Endodermal cell (in vitro differentiated cells): ENCODE results near the gene KCNT1. TPM values are rescaled to one million over a fixed set of nuclear protein-coding genes. Genes with fewer than 3 reads are reported as not detected.

Experiments
- DNase-seq: peaks from one replicate; pipeline ENCODE4 v3.0.0-alpha.2; 2017
- H3K27ac ChIP-seq: 2 replicates; pipeline ENCODE4 v1.5.1; 2013; ENCODE audit warnings: mild to moderate bottlenecking, low read depth, low read length, moderate library complexity
- H3K27me3 ChIP-seq: 2 replicates; pipeline ENCODE4 v1.6.1; 2013; ENCODE audit warnings: mild to moderate bottlenecking, low read length, moderate library complexity; ENCODE audit not compliant: insufficient read depth, control insufficient read depth, poor library complexity, severe bottlenecking
- H3K36me3 ChIP-seq: 2 replicates; pipeline ENCODE4 v1.7.0; 2013; ENCODE audit warnings: mild to moderate bottlenecking, low read length, moderate library complexity; ENCODE audit not compliant: control insufficient read depth, insufficient read depth
- H3K4me1 ChIP-seq: one replicate; pipeline ENCODE4 v1.7.0; 2013; ENCODE audit warnings: low read length; ENCODE audit not compliant: control insufficient read depth, insufficient read depth
- H3K4me3 ChIP-seq: 2 replicates; pipeline ENCODE4 v1.5.1; 2013; ENCODE audit warnings: mild to moderate bottlenecking, low read length, moderate library complexity
- H3K9ac ChIP-seq: 2 replicates; pipeline ENCODE4 v1.6.1; 2013; ENCODE audit warnings: mild to moderate bottlenecking, low read length, moderate library complexity; ENCODE audit not compliant: poor library complexity, severe bottlenecking; ENCODE audit errors: extremely low read depth
- H3K9me3 ChIP-seq: 2 replicates; pipeline ENCODE4 v1.6.1; 2013; ENCODE audit warnings: mild to moderate bottlenecking, low read length, moderate library complexity; ENCODE audit not compliant: control insufficient read depth
- H3K27ac Mint-ChIP-seq: 2 replicates; pipeline ENCODE4 v1.8.0; 2020; ENCODE audit warnings: mixed read lengths
- H3K27me3 Mint-ChIP-seq: 2 replicates; pipeline ENCODE4 v1.8.0; 2021; ENCODE audit warnings: mild to moderate bottlenecking, mixed read lengths; ENCODE audit not compliant: insufficient read depth
- H3K36me3 Mint-ChIP-seq: 2 replicates; pipeline ENCODE4 v1.8.0; 2020; ENCODE audit warnings: low read depth, mixed read lengths
- H3K4me1 Mint-ChIP-seq: 2 replicates; pipeline ENCODE4 v1.8.0; 2020; ENCODE audit warnings: mixed read lengths
- H3K4me3 Mint-ChIP-seq: 2 replicates; pipeline ENCODE4 v1.8.0; 2020; ENCODE audit warnings: mild to moderate bottlenecking, moderate library complexity, mixed read lengths
- H3K9me3 Mint-ChIP-seq: 2 replicates; pipeline ENCODE4 v1.8.0; 2020; ENCODE audit warnings: mild to moderate bottlenecking, mixed read lengths
- WGBS, 2 experiments: methylation state at CpG; one replicate each; pipeline versions ENCODE4 v1.1.5 to v1.1.7; 2013; ENCODE audit warnings: missing lambda C conversion rate in 2 of 2, mixed read lengths in 1 of 2; ENCODE audit not compliant: insufficient coverage in 1 of 2, insufficient read length in 1 of 2; 5-methylcytosine and 5-hydroxymethylcytosine counted together
- total RNA-seq, 2 donors: library from RNA; stranded (reverse); fragmentation: NEBNext Ultra II Directional in 1 of 2; extraction: Animal tissue kit (Norgen Biotek cat#: 25700) in 1 of 2; gene quantifications; 2 replicates in 1 of 2; 3 replicates in 1 of 2; pipeline ENCODE4 v1.2.1, GENCODE V29; 2021
- TF ChIP-seq, protein P1 (sequence below): fragments of 200-600 bp; sonication (generic); conservative IDR thresholded peaks from 2 replicates; pipeline ENCODE4 v1.5.0; 2021; ENCODE audit warnings: antibody characterized with exemption, mild to moderate bottlenecking

The KCNT1 gene
- total RNA-seq, 2 donors from 2014 or later, result 0.15 TPM; not detected in 1

DNA sequence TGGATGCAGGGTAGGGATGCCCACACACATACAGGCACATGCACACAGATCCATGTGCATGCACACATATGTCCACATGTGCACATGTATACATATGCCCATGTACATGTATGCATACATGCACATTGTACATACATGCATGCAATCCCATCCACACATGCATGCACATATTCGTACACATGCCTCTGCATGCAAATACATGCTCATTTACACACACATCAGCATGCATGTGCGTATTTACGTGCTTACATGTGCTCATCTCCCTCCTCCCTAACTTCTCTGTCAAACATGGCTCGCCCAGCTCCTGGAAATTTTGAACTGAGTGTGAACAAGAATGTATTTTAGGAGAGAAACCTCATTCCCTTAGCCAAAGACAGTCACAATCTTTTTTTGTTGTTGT lies 6.2 kb downstream of the KCNT1 start:
- Mint-ChIP-seq H3K4me3 (no peak overlapping the region), H3K9me3 (no peaks in the 10 kb centered on the region), H3K27ac (no peak overlapping the region), H3K4me1 (no peaks in the 10 kb centered on the region), H3K27me3 (peaks cover 9% of the 10 kb centered on the region), H3K36me3 (no peaks in the 10 kb centered on the region)
- H3K27me3 ChIP-seq, result peaks cover 8% of the 10 kb centered on the region
- no peaks in the 10 kb centered on the region for H3K36me3 ChIP-seq
- H3K27ac ChIP-seq, result no peak overlapping the region
- no peaks in the 10 kb centered on the region for H3K4me1 ChIP-seq
- no peak overlapping the region for H3K4me3 ChIP-seq
- no peaks in the 10 kb centered on the region for H3K9me3 ChIP-seq
- TF ChIP-seq, protein P1, sequence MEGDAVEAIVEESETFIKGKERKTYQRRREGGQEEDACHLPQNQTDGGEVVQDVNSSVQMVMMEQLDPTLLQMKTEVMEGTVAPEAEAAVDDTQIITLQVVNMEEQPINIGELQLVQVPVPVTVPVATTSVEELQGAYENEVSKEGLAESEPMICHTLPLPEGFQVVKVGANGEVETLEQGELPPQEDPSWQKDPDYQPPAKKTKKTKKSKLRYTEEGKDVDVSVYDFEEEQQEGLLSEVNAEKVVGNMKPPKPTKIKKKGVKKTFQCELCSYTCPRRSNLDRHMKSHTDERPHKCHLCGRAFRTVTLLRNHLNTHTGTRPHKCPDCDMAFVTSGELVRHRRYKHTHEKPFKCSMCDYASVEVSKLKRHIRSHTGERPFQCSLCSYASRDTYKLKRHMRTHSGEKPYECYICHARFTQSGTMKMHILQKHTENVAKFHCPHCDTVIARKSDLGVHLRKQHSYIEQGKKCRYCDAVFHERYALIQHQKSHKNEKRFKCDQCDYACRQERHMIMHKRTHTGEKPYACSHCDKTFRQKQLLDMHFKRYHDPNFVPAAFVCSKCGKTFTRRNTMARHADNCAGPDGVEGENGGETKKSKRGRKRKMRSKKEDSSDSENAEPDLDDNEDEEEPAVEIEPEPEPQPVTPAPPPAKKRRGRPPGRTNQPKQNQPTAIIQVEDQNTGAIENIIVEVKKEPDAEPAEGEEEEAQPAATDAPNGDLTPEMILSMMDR, result no peak
- DNase-seq, result no peak
- no peak overlapping the region for H3K9ac ChIP-seq
- 96 to 97% methylated on average over 3 to 4 of the region's 4 CpGs for WGBS, 2 experiments

GRCh38 chr9:135711391-135711790 lies 9.4 kb downstream of the KCNT1 start:
- peaks cover 33% of the 10 kb centered on the region for H3K27me3 ChIP-seq
- H3K4me1 Mint-ChIP-seq, result no peaks in the 10 kb centered on the region
- H3K27ac Mint-ChIP-seq, result no peak overlapping the region
- H3K36me3 ChIP-seq, result no peaks in the 10 kb centered on the region
- no peaks in the 10 kb centered on the region for H3K9me3 Mint-ChIP-seq
- no peaks in the 10 kb centered on the region for H3K9me3 ChIP-seq
- no peak overlapping the region for H3K9ac ChIP-seq
- 88 to 92% methylated on average over 11 to 12 of the region's 12 CpGs for WGBS, 2 experiments
- H3K27me3 Mint-ChIP-seq, result peaks cover 24% of the 10 kb centered on the region
- no peaks in the 10 kb centered on the region for H3K36me3 Mint-ChIP-seq
- no peak for DNase-seq
- H3K4me3 Mint-ChIP-seq, result no peak overlapping the region
- TF ChIP-seq, protein P1, result no peak
- H3K4me3 ChIP-seq, result no peak overlapping the region
- H3K4me1 ChIP-seq, result no peaks in the 10 kb centered on the region
- no peak overlapping the region for H3K27ac ChIP-seq

DNA sequence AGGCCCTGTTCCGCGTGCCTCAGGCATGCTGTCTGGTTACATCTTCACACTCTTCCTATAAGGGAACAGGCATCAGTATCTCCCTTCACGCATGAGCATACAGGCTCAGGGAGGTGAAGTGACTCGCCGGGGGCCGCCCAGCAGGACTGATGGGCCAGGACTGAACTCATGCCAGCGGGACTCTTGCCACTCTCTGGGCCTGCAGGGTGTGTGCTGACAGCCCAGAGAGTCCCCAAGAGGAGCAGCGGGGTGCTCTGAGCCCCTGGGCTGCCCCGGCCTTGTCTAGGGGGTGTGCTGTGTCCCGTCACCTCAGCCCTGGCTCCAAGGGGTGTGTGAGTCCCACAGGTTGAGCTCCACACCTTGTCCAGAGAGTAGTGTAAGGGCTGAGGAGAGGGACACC lies 9.9 kb downstream of the KCNT1 start:
- H3K4me3 ChIP-seq, result no peak overlapping the region
- H3K9ac ChIP-seq, result no peak overlapping the region
- no peaks in the 10 kb centered on the region for H3K4me1 ChIP-seq
- WGBS, 2 experiments, result 77 to 82% methylated on average over 8 to 10 of the region's 10 CpGs
- no peak overlapping the region for H3K27ac ChIP-seq
- H3K36me3 ChIP-seq, result no peaks in the 10 kb centered on the region
- no peak overlapping the region for H3K27ac Mint-ChIP-seq
- DNase-seq, result no peak
- H3K4me1 Mint-ChIP-seq, result no peaks in the 10 kb centered on the region
- peaks cover 28% of the 10 kb centered on the region for H3K27me3 Mint-ChIP-seq
- no peaks in the 10 kb centered on the region for H3K9me3 ChIP-seq
- TF ChIP-seq, protein P1, result no peak
- H3K4me3 Mint-ChIP-seq, result no peak overlapping the region
- no peaks in the 10 kb centered on the region for H3K36me3 Mint-ChIP-seq
- H3K27me3 ChIP-seq, result peaks cover 38% of the 10 kb centered on the region
- H3K9me3 Mint-ChIP-seq, result no peaks in the 10 kb centered on the region
